ENCODE measurements around the gene IFITM5.
"Not testable (repeated sequence)": the region's sequence is repeated elsewhere in the genome, so short reads cannot be mapped to it uniquely, and the experiment has no call there.

IFITM5 gene

DNA sequence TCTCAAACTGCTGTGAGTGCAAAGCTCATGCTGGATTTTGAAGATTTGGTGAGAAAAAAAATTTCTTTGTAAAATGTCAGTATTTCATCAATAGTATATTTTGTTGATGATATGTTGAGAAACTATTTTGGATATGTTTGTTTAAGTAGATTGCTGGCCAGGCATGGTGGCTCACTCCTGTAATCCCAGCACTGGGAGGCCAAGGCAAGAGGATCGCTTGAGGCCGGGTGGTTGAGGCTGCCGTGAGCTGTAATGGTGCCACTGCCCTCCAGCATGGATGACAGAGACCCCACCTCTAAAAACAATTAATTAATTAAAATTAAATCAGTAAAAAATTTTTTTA is 28.2 kb upstream of the IFITM5 start:
- DNase-seq, result peak; percentile 36

DNA sequence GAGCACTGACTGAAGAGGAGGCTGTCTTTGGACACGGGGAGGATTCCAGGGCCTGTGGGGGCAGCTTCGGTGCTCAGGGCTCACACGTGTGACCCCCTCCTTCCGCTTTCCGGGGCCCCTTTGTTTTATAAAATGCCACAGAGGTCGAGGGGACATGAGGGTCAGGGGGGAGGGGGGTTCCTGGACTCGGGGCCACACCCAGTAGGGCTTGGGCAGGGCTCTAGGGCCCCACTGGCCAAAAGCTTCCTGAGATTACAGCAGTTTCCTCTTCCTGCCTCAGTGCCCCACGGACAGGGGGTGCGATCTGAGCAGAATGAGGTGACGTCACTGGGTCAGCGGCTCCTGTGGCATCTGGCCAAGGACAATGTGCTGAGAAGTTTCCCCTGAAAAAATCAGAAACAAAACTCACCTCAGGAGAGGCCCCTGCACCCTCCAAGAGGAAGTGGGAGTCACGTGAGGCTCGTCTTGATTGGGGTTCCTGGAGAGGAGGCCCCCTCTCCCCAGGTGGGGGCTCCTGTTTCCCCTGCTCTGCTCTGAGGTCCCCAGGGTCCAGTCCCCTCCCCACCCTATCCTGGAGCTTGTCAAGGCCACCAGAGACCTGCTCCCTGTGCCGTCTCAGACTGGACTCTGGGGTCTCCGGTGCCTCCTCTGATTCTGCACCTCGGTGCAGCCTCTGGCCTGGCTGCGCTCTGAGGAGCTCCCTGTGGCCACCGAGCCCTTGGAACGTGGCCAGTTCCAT is 27.7 kb upstream of the IFITM5 start:
- peak; percentile 31 for DNase-seq

GRCh38 chr11:326592-326841 is 27.2 kb upstream of the IFITM5 start:
- no peak for DNase-seq

DNA sequence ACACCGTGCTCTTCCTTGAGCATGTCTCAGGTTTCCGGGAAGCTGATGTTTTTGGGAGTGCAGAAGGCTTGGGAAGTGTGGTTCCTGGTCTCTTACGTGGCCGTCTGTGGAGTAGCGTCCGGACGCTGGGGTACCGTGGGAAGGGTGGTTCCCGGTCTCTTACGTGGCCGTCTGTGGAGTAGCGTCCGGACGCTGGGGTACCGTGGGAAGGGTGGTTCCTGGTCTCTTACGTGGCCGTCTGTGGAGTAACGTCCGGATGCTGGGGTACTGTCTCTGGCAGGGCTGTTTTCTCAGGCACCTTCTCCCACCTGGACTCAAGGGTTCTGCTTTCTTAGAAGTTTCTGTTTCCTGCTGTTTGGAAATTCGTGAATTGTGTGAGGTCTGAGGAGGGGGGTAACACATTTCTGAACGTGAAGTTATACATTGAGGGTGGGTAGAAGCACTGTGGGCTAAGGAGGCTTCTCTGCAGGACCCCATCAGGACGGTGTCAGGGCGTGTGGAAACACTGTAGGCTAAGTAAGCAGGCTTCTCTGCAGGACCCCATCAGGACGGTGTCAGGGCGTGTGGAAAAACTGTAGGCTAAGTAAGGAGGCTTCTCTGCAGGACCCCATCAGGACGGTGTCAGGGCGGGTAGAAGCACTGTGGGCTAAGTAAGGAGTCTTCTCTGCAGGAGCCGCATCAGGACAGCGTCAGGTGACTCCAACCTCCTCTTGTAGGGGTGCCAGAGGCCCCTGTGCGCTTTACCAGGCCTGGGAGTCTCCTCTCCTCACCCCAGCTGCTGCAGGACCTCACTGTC is 26.7 kb upstream of the IFITM5 start:
- no peak for DNase-seq

GRCh38 chr11:324593-325517 is 25.5 kb upstream of the IFITM5 start:
- not testable (repeated sequence) for DNase-seq

DNA sequence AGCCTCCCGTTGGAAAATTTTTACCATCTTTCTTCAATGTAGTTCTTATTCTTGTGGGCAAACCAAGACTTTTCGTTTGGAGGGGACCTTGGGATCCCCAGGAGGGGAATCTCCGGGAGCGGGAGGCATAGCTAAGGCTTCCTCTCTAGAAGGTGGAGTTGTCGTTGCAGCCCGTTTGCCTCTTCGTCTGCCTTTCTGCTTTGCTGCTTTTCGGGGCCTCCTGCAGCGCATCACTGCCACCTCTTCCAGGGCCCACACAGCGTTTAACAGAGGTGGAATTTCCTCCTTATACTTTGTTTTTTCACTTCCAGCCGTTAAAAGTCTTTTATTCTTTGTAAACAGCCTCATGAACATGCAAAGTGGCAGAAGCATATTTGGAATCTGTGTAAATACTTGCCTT is 24.8 kb upstream of the IFITM5 start:
- DNase-seq, result no peak

- not testable (repeated sequence) for DNase-seq
Measured at GRCh38 chr11:319888-320273, 20.6 kb upstream of the IFITM5 start.

- DNase-seq, result not testable (repeated sequence)
Measured at GRCh38 chr11:319121-319887, 20.0 kb upstream of the IFITM5 start.

DNA sequence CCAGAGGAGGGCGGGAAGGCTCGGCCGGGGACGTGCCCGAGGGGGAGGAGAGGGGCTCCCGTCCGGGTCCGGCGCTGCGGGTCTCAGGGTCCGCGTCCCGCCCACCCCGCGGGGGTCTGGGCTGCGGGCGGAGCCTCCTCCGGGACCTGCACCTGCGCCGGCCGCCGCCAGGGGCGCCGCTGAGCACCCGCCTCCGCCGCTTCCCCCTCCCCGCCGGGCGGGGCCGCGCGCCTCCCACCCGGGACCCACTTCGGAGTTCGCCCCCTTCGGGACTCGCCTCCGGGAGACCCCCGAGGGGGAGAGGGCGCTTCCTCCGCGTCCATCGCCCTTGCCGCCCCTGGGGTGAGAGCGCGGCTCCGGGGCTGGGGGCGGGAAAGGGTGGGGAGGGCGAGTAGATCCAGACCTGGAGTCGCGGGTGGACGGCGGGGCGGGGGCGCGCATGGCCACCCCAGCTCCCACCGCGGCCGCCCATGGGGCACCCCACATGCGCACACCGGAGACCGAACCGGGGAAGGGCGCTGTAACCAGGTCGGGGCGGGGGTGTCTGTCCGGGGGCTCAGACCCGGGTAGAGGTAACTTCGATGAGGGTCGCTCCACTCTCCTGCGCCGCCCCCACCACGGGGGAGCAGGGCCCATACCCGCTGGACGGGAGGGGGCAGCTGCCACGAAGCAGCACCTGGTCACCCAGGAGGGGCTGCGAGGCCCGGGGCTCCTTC is 19.2 kb upstream of the IFITM5 start:
- DNase-seq, result not testable (repeated sequence)

- not testable (repeated sequence) for DNase-seq
Measured at GRCh38 chr11:317668-318404, 18.5 kb upstream of the IFITM5 start.

DNA sequence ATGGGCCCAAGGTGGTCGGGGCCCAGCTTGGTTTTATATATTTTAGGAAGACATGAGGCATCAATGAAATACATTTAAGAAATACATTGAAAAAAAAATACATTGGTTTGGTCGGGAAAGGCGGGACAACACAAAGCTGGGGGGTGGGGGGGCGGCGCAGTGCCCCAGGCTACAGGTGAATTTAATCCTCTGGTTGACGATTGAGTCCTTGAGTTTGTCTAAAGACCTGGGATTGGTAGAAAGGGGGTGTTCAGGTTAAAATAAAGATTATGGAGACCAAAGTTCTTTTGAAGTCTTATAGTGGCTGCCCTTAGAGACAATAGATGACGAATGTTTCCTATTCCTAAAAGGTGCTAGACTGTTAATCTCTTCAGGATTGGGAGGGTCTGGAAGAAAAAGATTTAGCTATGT is 17.6 kb upstream of the IFITM5 start:
- DNase-seq, result no peak

DNA sequence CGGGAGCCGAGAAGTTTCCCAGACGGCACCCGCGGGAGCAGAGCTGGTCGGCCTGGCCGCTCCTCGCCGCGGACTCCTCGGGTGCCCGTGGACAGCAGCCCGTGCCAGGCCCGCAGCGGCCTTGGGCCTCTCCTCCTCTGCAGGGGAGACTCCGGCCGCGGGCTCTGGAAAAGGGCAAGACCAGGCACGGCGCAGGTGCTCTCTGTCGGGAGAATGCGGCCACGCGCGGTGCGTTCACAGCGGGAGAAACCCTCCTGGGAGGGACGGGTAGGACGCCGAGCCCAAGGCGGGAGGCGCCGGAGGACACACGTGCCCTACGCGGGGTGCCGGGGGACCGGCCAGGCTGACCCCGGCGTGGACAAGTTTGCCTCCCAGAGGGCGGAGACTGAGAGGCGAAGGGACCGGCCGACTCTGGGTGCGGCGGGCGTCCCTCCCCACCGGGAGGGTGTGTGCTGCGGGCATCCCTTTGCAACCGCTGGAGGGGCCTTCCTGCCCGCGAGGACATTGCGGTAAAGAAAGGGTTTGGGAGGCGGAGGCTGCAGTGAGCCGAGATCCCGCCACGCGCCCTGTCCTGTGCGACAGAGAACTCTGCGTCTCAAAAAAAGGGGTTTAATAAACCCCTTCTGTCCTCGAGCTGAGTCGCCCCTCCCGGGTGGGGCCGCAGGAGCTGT is 16.8 kb upstream of the IFITM5 start:
- DNase-seq, result no peak

- no peak for DNase-seq
Measured at GRCh38 chr11:315516-315994, 16.2 kb upstream of the IFITM5 start.

- DNase-seq, result no peak
Measured at GRCh38 chr11:315051-315481, 15.7 kb upstream of the IFITM5 start.

GRCh38 chr11:314554-314875 is 15.2 kb upstream of the IFITM5 start:
- not testable (repeated sequence) for DNase-seq

DNA sequence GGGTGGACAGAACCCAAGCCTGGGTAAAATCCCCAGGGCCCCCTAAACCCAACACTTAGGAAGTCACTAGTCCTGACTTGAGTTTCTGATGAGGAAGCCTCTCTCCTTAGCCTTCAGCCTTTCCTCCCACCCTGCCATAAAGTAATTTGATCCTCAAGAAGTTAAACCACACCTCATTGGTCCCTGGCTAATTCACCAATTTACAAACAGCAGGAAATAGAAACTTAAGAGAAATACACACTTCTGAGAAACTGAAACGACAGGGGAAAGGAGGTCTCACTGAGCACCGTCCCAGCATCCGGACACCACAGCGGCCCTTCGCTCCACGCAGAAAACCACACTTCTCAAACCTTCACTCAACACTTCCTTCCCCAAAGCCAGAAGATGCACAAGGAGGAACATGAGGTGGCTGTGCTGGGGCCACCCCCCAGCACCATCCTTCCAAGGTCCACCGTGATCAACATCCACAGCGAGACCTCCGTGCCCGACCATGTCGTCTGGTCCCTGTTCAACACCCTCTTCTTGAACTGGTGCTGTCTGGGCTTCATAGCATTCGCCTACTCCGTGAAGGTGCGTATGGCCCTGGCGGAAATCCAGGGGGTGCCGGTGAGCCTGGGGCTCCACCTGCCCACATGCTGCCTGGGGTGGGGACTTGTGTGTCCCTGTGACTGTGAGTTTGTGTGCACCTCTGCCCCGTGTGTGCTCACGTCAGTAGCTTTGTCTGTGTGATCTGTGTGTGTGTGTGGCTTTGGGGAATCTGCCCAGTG is 14.6 kb upstream of the IFITM5 start, which contains the start of gene IFITM1:
IFITM1 (plus strand) TSS at position 254 of the 767 bp plus-strand sequence; CDS start at position 385, 131 bp downstream.
- DNase-seq, result peak; percentile 78

GRCh38 chr11:313304-313786 is 14.0 kb upstream of the IFITM5 start:
- no peak for DNase-seq

- DNase-seq, result no peak
Measured at GRCh38 chr11:312092-312816, 12.9 kb upstream of the IFITM5 start.
